Lung microvascular endothelial cell (primary cell): ENCODE results near the gene PLA2G4F. TPM values are rescaled to one million over a fixed set of nuclear protein-coding genes. Genes with fewer than 3 reads are reported as not detected.

ENCODE experiments used
- DNase-seq, 2 donors: peaks; one replicate each; pipeline versions ENCODE4 v3.0.0 to v3.0.0-alpha.2; 2010; ENCODE audit warnings: low read depth in 2 of 2
- total RNA-seq: library from RNA; depleted of rRNA; stranded (reverse); fragments of >200 nt; gene quantifications from 2 replicates; pipeline ENCODE4 v1.2.1, GENCODE V29; 2014

Gene PLA2G4F
- total RNA-seq, 1 donor from 2014 or later: not detected

DNA sequence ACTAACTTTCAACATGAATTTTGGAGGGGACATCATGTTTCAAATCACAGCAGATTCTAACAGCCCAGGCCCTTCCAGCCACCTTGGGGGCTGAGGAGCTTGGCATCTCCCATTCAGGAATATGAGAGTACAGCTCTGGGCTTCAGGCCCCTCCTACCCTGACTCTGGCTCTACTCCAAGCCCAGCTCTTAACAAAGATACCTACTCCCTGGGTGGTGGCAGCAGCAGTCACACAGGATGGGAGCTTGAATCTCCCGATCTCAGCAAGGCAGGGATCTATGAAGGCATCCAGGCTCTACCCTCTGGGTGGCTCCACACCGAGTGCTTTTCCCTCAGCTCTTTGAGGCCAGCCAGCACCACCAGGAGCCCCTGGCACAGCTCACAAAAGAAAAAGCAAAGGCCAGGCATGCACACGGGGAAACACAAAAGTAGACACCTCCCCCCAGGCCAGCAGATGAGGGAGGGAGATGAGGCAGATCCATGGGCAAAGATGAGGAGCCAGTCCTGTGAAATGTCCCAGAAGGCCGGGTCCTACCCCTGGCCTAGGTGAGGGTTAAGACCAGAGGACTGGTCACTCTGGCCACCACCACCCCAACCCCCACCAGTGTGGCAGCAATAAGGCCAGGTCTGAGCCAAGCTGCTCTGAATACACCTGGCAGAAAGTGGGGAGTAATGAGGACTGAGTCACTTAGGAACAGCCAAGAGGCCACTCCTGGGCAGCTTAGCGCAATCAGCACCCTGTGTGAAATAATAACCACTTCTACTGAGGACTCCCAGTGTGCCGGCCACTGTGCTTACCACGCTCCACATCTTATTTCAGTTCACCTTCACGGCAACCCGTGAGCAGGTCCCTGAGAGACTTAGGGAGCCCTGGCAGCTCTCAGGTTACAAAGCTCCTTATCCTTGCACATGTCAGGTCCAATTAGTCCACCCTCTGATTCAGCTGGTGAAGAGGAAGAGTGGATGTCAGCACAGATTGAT, 24.3 kb downstream of the PLA2G4F start:
- no peak for DNase-seq

DNA sequence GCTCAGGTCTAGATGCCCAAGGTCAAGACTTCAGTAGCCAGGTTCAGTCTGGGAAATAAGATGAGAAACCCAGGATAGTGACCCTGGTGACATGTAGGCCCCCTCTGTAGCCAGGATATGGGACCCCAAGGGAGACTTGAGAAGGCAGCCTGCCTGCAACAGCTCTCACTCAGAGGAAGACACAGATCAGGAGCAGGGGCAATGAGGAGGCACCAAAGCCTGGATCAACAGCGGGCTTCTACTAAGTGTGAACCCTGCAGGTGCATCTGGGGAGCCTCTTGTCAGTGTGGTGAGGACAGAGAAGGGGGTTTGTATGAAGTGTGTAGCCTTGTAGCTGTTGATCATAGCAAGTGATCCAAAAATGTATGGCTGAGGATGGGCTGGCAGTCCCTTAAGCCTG, 25.4 kb downstream of the PLA2G4F start:
- no peak for DNase-seq

DNA sequence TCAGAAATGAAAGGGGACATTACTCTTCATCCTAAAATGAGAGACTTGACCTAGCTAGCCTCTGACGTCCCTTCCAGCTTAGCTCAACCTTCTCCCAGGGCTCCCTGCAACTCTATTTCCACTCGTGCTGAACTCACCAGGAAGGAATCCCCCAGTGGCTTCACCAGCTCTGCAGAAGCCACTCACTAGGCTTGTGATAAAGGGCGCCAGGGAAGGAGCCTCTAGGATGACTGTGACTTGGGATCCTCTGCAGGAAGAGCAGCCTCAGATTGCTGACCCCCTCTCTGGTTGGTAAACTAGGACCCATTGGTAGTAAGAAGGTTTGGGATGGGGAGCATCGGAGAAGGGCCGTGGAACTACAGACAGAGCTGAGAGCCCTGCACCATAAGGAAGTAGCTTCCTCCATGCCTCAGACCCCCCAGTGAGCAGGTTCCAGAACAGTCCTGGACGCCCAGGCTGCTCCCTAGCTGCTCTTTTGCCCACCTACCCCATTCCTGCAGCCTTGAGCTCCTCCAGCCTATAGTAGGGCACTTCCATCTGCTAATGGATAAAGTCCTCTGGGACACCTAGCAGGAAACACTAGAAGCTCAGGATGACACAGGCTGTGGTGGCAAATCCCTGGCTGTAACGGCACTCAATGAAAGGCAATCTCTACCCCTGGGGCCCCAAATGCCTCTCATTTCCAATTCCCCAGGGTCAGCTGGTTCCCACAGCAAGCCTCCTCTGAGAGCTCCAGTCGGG, 26.0 kb downstream of the PLA2G4F start:
- DNase-seq: no peak

DNA sequence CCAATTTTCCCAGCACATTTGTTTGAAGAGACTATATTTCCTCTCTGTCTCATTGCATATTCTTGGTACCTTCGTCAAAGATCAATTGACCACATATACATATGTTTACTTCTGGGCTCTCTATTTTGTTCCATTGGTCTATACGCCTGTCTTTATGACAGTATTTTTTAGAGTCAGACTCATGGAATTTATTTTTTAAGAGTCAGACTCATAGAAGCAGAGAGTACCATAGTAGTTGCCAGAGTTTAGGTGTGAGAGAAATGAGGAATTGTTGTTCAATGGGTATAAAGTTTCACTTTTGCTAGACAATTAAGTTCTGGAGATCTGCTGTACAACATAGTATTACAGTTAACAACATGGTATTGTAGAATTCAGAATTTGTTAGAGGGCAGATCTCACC, 27.1 kb downstream of the PLA2G4F start:
- no peak for DNase-seq

DNA sequence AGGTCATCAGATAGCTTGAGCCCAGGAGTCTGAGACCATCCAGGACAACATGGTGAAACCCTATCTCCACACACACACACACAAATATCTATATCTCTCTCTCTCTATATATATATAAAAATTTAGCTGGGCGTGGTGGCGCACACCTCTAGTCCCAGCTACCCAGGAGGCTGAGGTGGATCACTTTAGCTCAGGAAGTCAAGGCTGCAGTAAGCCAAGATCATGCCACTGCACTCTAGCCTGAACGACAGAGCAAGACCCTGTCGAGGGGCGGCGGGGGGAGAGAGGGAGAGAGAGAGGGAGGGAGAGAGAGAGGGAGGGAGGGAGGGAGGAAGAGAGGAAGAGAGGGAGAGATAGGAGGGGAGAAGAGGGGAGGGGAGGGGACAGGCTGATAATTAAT, 28.0 kb downstream of the PLA2G4F start:
- DNase-seq: no peak

DNA sequence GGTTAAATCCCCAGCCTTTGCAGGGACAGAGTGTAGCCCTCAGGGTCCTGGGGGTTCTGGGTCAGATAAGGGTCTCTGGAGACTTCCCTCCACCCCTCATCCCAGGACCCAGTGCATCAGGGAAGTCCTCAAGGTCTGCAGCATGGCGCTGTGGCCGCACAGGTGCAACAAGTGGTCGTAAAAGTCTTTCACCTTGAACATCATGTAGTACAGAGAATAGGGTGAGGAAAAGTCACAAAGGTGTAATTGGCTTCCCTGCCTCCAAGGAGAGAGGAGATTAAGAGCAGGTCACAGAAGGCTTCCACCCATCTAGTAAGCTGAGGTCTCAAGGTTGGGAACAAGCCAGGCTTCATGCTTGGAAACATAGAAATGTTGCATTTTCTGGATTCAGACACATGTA, 32.9 kb downstream of the PLA2G4F start:
- DNase-seq: no peak

DNA sequence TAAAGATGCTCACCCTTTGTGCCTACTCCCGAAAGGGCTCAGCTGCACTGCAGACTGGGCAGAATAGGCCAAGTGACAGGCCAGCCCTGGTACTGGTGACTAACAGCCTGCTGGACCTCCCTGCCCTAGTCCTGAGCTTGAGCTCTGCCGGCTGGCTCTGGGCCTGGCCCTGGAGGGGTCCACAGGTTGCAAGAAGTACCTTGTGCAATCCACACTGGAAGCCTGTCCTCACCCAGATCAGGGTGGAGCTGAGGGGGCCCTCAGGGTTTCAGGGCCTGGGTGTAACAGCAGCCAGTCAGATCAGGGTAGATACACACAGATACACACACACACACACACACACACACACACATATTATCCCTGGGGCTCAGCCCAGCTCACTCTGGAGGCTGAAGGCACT, 34.8 kb downstream of the PLA2G4F start:
- no peak for DNase-seq

DNA sequence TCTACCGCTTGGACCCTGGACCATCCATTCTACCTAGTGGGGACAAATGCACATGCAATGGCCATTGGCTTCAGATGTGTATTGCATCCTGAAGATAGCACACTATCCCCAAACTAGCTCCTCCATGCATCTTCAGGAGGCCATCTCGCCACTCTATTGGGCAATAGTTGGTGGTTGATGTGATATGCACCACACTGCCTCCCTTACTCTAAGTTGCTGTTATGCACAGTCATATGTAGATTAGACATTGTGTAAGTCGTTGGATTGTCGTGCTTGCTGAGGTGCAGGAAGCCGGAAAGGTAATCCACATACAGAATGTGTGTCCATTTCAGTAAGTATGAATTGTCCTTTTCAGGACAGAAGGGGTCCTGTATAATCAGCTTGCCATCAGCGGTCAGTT, 35.4 kb downstream of the PLA2G4F start:
- DNase-seq: no peak

DNA sequence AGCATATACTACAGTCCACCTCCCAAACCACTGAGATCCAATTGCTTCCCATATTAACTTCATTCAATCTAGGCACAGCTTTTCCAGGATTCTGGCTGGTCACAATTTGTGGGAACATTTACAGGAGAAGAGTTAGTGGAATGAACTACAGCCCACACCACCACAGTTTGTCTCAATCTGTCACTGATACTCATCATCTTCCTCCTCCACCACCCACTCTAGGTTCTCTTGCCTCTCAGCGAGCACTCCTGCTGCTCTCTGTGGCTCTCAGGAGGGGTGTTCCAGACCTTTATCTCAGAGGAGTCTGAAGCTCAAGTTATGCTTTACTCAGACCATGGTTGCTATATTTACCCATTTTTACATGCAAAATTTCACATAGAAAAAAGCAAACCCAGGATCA, 36.2 kb downstream of the PLA2G4F start:
- no peak for DNase-seq

DNA sequence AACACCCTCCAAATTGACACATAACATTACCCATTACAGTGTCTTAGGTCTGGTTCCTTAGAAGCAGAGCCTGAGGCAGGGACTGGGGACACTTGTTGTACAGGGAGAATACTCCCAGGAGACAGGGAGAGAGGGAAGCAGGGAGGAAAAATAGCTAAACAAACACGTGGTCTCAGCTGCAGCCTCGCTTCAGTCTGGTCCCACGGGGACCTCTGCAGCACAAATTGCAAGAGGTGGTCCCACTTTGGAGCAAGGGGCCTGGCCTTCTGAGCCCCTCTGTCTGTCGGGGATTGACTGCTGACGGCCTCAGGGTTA, 37.0 kb downstream of the PLA2G4F start:
- DNase-seq: no peak

DNA sequence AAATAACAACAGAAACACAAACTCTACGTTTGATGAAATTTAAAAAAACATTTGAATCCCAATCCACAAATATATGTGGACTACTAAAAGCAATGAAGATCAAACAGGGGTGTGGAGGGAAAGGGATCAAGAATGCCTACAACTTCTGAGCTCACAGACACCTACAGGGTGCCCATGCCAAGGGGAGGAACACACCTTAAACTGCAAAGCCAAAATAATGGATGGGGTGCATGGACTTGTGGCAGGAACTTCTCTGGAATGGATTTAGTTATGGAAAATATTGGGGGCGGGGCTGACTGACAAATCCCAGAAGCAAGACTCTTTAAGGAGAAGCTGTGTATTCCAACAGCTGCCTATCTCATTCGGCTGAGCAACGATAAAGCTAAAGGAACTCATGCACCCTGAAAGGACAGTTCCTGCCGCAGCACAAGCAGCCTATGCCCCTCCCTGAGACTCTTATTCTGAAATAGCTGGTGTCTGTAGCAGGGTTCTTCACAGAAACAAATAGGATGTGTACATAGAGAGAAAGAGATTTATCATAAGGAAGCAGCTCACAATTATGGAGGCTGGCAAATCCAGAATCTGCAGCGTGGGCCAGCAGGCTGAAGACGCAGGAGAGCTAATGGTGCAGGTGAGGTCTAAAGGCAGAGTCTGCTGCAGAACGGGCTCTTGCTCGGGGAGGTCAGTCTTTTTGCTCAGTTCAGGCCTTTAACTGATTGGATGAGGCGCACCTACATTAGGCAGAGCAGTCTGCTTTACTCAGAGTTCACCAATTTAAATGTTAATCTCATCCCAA, 37.6 kb downstream of the PLA2G4F start:
- no peak for DNase-seq

DNA sequence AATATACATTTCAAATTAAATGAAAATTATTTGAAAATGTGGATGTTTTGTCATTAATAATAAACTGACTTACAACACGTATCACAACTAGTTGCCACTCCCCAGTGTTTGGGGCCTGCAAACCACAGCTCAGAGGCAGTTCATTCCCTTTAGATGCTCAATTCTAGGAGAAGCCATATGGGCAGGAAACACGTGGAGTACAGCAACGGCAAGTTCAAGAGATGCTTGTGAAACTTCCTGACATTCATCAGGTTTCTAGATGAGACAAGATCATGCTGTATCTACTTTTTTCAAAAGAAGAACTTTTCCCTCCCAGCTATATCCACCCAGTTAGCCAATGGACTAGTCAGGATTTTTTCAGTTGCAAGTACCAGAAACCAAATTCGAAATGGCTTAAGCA, 44.5 kb downstream of the PLA2G4F start:
- DNase-seq: no peak

DNA sequence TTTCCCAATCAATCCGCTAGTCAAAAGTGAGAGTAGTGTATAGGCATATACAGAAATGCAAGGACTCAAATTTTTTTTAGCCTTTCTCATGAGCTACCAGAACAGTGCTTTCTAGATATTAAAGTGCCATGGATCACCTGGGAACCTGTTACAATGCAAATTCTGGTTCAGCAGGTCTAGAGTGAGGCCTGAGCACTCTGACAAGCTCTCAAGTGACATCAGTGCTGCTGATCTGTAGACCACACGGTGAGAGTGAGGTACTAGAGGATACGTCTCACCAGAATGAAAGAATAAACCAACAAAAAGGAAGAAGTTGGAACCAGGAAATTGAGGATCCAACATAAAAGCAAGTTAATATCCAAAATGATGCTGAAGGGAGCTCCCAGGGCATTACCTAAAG, 46.1 kb downstream of the PLA2G4F start:
- DNase-seq: no peak

DNA sequence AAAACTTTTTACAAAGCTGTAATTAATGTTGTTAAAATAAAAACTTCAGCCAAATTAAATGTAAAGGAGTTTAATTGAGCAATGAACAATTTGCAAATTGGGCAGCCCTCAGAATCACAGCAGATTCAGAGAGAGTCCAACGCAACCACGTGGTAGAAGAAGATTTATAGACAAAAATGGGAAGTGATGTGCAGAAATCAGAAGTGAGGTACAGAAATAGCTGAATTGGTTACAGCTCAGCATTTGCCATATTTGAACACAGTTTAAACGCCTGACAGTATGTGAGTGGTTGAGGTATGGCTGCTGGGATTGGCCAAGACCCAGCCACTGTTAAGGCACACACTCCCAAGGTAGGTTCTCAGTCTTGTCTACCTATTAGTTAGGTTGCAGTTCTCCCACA, 47.6 kb downstream of the PLA2G4F start:
- DNase-seq: no peak

DNA sequence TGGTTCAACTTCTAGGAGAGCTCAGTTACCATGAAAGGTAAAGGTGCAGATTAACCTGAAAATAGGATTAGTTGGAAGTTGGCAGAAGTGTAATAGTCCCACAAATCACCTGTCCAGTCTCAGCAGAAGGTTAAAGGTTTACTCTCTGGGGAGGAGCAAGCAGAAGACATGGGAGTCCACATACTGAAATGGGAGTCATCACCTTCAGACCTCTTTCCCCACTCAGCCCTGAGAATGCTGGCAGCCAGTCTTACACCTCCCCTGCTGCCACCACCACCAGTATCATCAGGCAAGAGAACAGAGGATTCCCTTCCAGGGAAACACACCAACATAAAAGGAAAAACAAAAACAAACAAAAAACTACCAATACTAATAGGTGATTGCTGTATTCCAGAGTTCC, 48.2 kb downstream of the PLA2G4F start:
- no peak for DNase-seq

DNA sequence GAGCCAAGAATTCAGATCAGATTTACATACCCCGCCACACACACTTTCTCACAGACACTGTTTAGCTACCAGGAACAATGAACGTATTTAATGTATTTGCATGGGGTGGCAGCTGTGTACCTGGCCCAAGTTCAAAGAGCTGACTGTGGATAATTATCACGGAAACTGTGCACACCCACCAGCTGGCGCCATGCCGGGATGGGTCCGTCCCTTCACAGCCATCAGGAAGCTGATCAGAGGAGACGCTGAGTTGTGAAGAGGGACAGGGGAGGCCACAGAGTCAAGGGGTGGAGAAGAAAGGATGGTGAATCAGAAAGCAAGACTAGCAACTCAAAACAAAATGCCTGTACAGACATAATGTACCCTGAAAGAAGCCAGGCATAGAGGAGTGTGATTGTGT, 49.0 kb downstream of the PLA2G4F start:
- peak; percentile 17 to 54 for DNase-seq

DNA sequence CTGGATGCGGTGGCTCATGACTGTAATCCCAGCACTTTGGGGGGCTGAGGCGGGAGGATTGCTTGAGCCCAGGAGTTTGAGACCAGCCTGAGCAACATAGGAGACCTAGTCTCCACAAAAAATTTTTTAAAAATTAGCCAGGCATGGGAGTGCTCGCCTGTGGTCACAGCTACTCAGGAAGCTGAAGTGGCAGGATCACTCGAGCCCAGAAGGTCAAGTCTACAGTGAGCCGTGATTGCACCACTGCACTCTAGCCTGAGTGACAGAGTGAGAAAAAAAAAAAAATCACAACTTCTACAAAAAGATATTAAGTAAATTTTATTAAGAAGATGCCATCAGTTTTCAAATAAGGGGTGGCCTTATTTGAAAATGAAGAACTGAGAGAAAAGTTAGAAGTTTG, 50.1 kb downstream of the PLA2G4F start:
- no peak for DNase-seq

DNA sequence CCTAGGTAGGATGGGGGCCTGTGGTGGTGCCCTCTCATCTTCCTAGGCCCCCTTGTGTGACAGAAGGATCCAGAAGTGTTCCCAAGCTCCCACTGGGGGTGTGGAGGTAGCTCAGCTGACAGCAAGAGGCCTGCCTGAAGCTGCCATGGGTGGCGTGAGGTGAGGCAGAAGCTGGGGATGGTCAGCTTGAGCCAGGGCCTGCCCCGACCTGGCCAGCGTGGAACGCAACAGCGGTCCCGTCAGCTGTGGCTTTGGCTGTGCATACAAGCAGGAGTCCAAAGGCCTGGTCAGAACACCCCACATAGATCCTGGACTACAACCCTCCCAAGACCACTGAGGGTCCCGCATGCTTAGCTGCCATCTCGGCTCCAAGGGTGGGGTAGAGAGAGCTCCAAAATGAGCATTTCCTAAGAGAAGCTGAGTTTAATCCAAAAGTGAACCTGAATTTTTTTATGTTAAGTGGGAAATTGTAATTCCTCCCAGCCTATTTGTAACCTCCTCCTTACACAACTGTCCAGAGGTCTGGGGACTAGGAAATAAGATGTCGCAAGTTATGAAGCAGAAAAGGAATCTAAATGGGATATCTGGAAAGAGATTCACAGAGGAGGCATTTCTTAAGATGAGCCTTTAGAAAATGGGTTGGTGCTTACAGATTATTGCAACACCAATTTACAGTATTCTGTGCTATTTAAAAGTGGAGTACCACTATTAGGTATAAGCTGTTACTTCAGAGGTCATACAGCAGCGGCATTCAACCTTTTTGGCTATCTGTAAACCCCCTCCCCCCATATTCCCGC, 52.1 kb downstream of the PLA2G4F start:
- DNase-seq: no peak

DNA sequence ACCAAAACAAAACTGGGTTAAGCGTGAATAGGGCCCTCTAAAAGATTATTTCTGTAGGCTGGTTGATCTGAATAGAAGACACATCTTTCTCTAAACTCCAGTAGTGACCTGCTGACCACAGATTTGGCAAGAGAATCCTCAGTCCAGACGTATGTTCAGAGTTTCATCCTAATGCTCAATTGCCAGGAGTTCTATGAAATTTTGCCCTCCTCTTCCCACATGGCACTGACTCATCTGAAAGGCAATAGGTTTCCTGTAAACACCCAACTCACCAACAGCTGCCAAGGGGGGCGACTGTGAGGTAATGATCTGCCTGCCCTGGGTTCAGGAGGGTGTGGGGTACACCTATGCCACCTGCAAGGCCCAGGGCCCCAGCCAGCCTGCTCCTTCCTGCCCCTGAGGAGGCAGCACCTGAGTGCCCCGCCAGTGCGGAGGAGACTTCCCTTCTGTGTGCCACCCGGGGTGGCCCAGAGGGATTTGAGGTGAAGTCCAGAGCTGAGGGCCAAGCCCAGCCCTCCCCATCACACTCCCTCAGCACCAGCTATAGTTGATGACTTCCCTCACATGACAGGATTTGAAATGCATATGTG, 53.7 kb downstream of the PLA2G4F start:
- DNase-seq: peak; percentile 36 to 47

DNA sequence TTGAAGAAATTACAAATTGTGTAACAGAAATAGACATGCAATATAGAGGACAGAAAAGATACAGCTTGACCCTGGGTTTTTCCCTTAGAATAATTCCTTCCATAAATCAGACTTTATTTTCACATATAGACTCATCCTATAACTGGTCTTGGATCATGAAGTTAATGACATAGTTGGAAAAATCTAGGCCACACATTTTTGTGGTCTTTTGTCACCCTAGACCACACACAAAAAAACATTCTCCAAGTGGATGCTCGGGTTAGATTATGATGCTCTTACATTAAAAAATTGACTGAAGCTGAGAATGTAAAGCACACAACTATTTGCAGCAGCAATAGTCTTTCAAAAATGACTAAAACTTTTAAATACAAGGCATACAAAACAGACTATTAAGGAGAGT, 54.6 kb downstream of the PLA2G4F start:
- no peak for DNase-seq
